Stimulated activated CD4-positive, alpha-beta T cell treated with anti-CD3 and anti-CD28 coated beads, Interleukin-12 subunit alpha, Interleukin-12 subunit beta, amount 100 ng/mL, for 24 hours (primary cell): Measurements from ENCODE around the gene NOG.

Experiments
- DNase-seq, 2 experiments: peaks; one replicate each; pipeline ENCODE4 v3.0.0-alpha.2; 2020; ENCODE audit warnings: low read depth in 2 of 2

Gene NOG

DNA sequence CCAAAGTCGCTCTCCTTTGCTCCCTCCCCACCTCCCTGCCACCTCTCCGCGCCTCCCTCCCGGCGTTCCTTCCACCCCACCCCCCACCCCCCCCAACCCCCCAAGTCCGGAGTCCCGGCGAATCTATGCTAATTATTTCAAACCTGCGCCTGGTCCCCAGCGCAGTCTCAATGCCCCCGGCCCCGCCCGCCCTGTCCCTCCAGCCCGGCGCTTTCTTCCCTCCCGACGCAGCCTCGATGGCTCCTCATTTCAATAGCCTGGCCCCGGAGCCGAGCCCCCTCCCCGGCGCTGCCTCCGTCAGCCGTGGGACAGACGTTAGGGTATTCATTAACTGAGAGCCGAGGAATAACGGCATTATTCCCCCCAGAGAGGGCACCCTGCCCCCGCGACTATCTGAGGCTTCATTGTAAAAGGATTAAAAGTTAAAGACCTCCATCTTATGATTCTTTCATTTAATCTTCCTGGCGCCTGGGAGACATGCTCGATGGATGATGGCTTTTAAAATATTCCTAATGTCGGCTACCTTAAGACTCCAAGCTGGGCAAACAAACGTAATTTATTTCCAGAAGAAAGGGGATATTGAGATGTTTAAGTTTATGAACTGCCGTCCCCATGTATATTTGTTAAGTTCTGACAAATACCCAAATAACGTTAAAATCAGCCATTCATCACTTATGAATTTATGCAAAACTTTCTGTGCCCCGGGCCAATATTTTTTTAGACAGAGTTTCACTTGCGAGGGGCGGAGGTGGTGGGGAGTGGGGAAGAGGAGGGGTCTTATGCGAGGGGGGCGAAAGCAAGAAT is 3.4 kb downstream of the NOG start:
- DNase-seq: no peak

DNA sequence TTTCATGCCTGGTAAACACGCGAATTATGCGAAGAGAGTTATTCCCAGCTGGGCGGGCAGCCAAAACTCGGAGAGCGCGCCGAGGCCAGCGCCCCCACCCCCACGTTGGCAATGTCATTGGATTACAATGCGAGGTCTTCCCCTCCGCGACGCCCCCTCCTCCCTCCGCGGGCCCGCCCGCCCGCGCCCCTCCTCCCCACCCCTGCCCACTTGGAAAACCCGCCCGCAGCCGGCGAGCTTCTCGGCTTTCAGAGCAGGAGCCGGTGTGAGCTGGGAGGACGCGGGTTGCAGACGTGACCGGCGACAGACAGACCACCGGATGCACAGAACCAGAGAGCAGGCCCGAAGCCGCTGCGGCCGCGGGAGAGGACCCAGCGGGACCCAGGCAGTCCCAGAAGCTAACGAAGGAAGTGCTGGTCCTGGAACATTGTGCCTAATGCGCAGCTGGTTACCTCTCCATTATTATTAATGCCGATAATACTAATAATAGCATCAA is 4.0 kb downstream of the NOG start:
- DNase-seq: peak in 1 of 2 experiments; percentile 17

DNA sequence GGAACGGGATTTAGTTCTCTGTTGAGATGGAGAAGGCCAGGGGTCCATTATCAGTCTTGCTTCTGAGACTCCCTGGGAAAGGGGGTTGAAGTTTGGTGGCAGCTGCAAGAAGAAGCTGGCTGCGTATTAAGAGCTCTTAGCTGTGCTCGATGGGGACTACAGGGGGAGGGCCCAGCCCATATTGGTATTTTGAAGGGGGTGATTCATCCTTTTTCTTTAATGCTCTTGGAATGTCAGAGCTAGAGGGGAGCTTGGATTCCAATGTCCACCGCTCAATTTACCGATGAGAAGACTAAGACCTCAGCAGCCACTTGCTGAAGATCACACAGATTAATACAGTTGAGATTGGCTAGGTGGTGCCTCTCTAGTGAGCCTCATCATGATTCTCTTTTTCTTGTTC is 5.0 kb downstream of the NOG start:
- DNase-seq: no peak

DNA sequence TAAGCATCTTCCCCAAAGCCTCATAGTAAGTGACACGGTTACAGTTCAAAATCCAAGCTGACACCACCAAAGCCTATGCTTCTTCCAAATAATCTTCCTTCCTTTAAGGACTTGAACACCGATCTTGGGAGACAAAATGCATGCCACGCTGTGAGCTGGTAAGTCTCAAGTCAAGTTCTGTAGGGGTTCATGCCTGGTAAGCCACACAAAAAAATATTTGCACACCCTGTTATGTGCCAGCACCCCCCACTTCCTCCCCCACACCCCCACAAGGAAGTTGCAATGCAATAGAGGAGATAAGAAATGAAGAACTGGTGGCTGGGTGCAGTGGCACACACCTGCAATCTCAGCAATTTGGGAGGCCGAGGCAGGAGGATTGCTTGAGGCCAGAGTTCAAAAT is 5.6 kb downstream of the NOG start:
- DNase-seq: no peak

DNA sequence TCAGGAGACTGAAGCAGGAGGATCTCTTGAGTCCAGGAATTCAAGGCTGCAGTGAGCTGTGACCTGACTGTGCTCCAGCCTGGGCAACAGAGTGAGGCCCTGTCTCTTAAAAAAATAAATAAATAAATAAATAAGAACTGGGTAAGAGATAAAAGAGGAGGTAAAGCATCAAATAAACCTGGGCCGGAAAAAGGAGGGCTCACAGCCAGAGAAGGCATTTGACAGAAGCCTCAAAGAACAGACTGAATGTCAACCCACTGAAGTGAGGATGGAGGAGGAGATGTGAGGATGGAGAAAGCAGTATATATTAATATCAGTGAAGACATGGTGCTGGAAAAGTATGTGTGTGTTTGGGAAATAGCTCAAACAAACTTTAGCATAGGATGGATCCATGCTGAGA is 6.1 kb downstream of the NOG start:
- DNase-seq: no peak

DNA sequence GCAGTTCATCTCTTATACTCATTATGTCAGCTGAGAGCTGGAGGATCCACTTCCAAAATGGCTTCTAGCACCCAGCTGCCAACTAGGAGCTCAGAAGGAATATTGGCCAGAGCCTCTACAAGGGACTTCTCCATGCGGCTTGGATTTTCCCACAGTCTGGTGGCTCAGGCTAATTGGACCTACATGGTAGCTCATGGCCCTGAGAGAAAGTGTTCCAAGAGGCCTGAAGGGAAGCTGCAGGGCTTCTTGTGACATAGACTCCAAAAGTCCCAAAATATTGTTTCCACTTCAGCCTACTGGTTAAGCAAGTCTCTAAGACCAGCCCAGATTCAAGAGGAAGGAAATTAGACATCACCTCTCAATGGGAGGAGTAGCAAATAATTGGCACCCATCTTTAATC is 6.8 kb downstream of the NOG start:
- no peak for DNase-seq

DNA sequence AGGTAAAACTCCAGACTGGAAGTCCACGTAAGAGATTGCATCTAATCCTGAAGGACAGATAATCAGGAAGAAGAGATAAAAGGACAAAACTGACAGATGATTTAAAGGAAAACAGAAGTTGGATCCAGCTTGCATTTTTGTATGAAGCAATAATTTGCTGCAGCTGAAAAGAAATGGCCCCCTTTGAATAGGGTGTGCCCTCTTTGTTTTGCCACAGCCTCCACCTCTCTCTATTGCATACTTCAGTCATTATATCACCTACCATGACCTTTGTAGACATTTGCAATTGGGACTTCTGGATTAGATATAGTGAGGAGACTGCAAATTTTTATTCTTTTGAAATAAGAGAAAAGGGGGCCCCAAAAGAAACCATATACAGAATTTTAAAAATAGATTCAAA is 8.1 kb downstream of the NOG start:
- DNase-seq: no peak

DNA sequence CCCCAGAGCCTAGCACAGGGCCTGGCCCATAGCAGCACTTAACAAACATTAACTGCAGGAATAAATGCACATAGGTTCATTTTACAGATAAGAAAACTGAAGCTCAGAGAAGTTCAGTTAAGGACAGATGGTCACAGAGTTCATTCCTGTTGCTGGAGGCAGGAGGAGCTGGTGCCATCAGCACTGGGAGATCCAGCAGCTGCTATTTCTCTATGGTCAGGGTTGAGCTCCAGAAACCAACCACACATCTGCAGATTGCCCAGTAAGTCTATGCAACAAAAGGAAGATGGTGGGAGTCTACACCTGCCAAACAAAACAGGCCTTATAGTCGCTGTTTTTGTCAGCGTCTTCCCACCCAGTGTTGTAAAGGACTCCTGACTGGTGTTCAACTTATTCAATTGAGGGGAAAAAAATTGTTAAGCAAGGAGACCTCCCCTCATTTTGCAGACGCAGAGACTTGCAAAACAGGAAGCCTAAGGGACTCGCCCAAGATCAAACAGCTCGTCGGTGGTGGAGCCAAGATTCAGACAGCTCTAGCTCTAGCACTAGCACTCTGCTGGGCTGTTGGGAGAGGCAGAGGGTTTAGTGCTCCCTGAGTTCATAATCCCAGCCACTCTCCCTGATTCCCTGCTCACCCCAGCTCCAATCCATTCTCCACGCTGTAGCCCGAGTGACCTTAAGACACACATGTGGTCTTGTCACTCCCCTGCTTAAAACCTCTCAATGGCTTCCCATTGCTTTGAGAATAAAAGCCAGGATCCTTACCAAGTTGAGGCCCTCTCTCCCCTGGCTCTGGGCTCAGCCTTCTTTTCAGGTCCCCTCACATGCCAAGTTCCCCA is 9.0 kb downstream of the NOG start:
- no peak for DNase-seq

DNA sequence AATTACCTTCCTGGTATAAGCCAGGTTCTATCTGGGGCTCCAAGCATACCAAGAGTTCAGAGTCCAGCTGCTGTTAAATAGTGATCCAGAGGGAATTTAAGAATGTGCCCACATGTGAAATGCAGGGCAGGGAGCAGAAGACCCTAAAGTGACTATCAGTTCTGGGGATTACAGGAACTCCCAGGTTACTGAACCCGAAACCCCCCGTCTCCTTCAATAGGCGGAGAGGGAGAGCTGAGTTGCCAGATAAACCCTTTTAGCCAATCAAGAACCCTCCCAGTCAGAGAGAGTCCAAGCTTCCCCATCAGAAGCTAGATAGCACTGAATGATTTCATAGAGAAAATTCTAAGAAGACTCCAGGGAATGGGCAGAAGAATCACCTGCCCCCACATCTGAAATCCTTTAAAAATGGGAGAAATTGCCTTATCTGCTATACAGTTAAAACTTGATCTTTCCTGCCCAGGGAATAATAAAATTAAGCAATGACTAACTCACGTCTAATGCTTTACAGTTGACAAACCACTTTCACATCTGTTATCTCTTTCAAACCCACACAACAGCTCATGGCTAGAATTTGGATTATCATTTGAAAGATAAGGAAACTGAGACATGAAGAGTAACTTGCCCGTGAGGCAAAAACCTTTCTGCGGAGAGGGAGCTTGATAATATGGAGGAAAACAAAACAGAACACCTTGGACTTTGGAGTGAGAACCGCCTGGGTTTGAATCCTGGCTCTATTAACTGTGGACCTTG is 10.2 kb downstream of the NOG start:
- no peak for DNase-seq

DNA sequence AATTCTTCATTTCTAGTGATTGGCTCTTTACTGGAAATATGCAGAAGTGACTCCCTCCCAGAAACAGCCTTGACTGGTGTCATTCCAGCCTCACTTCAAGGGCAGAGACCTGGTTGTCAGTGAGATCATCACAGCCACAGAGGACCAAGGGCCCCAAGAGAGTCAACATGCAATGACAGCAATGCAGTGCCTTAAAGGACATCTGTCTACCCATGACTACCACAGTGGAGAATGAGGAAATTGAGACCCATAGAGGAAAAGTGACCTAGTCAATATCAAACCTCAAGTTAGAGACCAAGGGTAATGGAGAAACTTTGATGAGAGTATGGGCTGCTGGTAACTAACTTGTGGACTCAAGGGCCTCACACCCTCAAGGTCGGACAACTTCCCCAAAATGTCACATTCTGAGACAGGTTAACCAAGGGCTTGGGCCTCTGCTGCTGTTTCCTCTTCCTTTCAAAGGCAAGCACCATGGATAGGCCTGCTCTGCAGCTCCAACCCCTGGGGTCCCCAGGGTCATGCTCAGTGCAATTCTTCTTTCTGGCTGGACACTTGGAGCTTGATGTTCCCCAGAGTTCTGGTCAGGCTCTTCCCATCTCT is 11.3 kb downstream of the NOG start:
- DNase-seq: no peak

DNA sequence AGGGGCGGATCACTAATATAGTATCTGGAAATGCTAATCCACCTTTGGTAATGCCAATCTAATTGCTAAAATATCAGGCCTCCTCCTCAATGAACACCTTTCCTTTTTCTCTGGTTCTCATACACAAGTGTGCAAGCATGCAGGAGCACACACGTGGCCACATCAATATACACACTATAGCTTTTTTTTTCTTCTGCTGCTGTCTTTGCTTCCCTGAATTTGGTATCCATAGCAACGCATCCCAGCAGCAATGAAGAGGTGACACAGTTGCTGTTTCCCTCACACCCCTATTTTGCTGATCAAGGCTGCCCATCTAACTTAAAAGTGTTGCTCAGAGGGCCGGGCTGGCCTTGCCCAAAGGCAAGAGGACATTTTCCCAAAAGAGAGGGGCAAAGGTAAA is 15.4 kb downstream of the NOG start:
- no peak for DNase-seq

DNA sequence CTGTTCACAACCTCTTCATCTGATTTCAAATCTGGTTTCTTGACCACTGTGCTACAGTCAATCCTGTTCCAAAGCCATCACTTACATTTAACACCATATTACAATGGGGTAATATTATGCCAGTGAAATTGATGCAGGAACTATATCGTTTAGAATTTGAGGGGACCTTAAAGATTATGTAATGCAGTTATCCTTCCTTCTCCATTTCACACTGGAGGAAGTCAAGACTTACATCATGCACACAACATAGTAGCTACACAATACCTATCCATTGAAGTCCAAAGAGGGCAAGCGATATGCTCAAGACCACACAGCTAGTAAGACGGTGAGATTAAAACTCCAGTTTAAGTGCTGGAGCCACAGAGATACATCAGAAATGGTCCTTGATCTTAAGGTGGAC is 16.8 kb downstream of the NOG start:
- DNase-seq: no peak

DNA sequence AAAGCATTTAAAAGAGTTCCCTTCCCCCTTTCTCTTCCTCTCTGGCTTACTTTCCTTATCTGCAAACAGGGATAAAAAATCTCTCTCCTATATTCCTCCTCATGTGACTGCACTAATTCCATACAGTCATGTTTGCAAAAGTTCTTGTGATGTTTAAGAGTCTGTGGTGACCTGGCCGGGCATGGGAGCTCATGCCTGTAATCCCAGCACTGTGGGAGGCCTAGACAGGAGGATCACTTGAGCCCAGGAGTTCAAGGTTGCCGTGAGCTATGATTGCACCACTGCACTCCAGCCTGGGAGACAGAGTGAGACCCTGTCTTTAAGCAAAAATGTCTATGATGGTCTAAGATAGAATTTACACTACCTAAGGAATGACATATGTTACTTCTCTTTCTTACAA is 19.6 kb downstream of the NOG start:
- DNase-seq: no peak

DNA sequence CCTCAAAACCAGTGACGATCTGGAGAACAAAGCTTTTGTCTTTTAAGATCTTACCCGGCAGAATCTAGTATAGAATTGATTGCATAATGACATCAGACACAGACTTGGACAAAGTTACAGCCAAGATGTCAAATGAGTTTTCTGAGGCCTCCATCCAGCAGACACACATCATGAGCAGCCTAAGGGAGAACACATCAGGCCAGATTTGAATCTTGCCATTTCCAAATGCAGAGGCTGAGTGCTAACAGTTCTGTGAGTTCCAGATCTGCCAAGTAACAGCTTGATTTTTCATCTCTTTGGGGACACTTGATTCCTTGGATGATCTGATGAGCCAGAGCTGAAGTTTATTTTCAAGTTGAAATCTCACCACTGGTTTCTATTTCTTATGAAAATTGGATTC is 21.0 kb downstream of the NOG start:
- DNase-seq: no peak

DNA sequence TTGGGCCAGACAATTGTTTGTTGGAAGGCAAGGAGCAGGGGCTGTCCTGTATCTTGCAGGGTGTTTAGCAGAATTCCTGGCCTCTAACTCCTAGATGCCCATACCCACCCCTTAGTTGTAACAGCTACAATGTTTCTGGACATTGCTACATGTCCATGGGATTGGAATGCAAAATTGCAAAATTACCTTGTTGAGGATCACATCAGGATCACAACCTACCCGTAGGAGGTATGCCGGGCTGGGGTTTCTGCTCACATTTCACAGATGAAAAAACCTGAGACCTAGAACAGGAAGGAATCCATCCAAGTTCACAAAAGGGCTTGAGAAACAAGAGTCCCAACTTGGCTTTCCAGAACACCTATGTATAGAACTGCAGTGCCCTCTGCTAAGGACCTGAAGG is 22.7 kb downstream of the NOG start:
- no peak for DNase-seq

DNA sequence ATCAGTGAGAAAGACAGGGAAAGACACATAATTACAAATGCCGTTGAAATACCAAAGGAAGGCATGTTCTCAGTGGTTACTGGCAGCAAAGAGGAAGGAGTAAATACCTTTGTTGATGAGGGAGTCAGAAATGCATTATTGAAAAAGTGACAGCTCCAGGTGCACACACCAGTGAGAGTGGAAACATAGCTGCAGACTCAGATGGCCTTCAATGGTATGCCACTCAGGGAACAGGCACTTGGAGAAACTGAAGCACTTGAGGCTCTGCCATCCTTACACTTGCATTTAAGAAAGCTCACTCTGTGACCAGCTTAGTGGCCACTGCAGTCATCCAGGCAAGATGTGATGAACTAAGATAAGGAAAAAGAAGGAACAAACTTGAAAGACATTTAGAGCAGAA is 29.9 kb downstream of the NOG start:
- DNase-seq: no peak

DNA sequence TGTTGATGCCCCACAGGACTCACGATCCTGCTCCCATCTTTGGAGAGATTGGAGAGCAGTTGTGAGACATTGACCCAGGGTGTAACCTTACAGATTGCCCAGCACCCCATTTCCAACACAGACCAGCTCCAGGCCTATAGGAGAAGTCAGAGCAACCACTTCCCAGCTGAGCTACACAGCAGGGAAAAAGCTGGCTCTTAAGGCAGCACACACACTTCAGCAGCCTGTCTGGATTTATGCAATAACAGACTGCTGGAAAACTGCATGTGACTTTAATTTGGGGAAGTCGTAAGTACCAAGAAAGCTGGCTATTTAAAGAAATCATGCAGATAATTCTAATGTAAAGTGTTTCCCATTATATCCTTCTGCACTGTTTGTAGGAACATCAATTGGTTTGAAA is 30.8 kb downstream of the NOG start:
- no peak for DNase-seq

DNA sequence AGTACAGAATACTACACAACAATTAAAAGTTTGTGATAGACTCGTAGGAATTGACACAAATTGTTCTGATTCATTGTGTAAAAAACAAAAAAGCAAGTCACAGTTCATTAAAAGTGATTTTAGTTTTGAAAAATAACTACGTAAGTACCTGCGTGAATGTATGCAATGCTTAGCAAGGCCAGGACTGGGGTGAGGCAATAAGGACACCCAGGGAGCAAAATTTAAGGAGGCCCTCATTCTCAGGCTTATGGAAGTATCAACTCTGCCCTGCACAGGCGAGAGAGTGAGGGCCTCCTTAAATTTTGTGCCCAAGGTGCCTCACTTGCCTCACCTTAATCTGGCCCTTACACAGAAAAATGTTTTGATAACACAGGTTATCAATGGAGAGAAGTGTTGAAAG is 31.4 kb downstream of the NOG start:
- DNase-seq: no peak

DNA sequence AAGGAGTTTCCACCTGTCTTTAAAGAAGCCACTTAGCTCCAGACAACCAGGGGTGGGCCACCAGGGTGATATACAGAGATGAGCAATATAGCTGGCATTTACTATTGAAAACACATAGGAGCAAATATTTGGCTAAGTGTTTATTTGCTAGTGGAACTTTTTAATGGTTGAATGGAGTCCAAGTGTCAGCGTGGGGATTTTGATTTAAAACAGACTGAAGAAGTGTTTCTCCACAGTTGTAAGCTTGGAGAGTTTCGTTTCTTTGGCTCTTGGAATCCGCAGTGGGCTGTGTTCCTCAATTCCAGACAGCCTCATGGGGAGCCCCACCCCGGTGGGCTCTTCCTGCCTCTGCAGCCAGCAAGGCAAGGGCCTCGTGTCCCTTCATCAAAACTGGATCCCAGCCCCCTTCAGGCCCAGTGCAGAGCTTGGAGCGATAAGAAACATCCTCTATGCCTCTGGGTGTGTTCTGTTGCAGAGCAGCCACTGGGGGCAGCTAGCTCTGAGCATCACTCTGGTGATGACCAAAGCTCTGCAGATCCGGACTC is 36.1 kb downstream of the NOG start:
- DNase-seq: no peak

DNA sequence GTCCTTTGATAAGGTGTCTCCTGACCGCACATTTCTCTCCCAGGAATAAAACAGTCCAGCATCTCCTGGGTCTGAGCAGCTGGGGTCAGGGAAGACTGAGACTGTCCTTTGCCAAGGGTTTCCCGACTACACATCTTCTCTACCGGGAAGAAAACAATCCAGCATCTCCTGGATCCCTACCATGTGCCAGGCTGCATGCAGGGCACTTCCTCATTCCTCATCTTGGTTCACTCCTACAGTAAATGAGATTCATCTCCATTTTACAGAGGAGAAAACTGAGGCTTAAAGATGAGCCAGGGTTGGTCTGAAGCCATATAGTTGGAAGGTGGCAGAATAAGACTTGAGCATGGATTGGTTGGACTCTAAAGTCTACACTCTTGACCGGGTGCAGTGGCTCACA is 36.7 kb downstream of the NOG start:
- DNase-seq: no peak

DNA sequence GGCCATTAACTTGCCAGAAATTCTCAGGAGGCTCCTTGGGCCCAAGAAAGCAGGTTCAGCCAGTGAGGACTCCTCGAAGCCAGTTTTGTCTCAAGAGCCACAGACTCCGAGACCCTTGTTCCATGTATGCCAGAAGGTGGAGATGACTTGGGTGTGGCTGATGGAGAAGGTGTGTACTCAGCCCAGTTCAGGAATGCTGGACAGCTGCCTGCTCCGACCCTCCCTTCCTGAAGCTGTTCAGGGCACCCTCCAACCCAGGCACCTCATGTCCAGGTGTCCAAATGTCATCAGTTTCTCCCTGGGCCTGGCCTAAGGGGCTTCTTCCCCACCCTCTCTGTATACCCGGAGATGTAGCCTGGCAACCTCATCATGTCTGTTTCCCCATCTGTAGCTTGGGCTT is 40.2 kb downstream of the NOG start:
- no peak for DNase-seq

DNA sequence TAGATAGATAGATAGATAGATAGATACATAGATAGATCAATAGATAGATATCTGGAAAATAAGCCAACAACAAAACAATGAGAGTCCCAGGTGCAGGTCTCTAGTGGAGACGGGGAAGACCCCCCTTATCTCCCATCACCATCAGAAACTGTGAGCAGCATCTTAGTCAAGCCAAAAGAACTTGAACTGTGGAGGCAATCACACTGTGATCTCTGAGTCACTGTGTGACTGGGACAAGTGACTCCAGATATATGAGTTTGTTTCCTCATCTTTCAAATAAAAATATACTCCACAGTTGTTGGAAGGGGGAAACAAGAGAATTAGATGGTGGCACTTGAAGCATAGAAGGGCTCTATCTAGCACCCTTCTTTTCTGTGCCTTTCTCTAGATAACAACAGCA is 42.1 kb downstream of the NOG start:
- DNase-seq: no peak
